HepG2 (cell line): ENCODE data around the gene ZBP1. TPM values are rescaled to one million over a fixed set of nuclear protein-coding genes. Genes with fewer than 3 reads are reported as not detected.

Experiments
- ARHGAP35 ChIP-seq: sonication (generic); formaldehyde crosslinking; IDR thresholded peaks from 2 replicates; pipeline ENCODE4 v1.9.0; 2022; ENCODE audit warnings: mild to moderate bottlenecking, inconsistent platforms, moderate library complexity, missing genetic modification reagents, borderline replicate concordance
- ATF3 ChIP-seq: sonication (generic); formaldehyde crosslinking; IDR thresholded peaks from 2 replicates; pipeline ENCODE4 v1.4.0; 2020; ENCODE audit warnings: missing genetic modification reagents
- BRD4 ChIP-seq: sonication (generic); formaldehyde crosslinking; IDR thresholded peaks from 2 replicates; pipeline ENCODE4 v1.4.0; 2020; ENCODE audit warnings: missing genetic modification reagents
- CHD4 ChIP-seq: fragments of 200-600 bp; sonication (generic); IDR thresholded peaks from 2 replicates; pipeline ENCODE4 v1.7.0; 2017; ENCODE audit warnings: mild to moderate bottlenecking, low read length, borderline replicate concordance
- CREB3 ChIP-seq: sonication (generic); formaldehyde crosslinking; IDR thresholded peaks from 2 replicates; pipeline ENCODE4 v1.5.0; 2020; ENCODE audit warnings: missing genetic modification reagents
- EED ChIP-seq: sonication (generic); formaldehyde crosslinking; IDR thresholded peaks from 2 replicates; pipeline ENCODE4 v1.5.0; 2020; ENCODE audit warnings: mild to moderate bottlenecking, missing genetic modification reagents
- FOXJ3 ChIP-seq: sonication (generic); formaldehyde crosslinking; IDR thresholded peaks from 2 replicates; pipeline ENCODE4 v1.4.0; 2020; ENCODE audit warnings: missing genetic modification reagents, mild to moderate bottlenecking, borderline replicate concordance
- GABPA ChIP-seq, 2 experiments: IDR thresholded peaks; 2 replicates each; pipeline ENCODE4 v1.6.1; 2011 to 2016; ENCODE audit warnings: low read depth in 2 of 2, low read length in 1 of 2, missing biosample characterization in 1 of 2, missing genetic modification characterization in 1 of 2
- GPBP1L1 ChIP-seq: sonication (generic); formaldehyde crosslinking; IDR thresholded peaks from 2 replicates; pipeline ENCODE4 v1.5.0; 2020; ENCODE audit warnings: mild to moderate bottlenecking, missing genetic modification reagents
- GTF3A ChIP-seq: sonication (generic); formaldehyde crosslinking; conservative IDR thresholded peaks from 2 replicates; pipeline ENCODE4 v1.4.0; 2020; ENCODE audit warnings: mild to moderate bottlenecking, missing genetic modification reagents
- ISL2 ChIP-seq: sonication (generic); formaldehyde crosslinking; IDR thresholded peaks from 2 replicates; pipeline ENCODE4 v1.5.0; 2020; ENCODE audit warnings: missing genetic modification reagents
- KLF6 ChIP-seq: IDR thresholded peaks from 2 replicates; pipeline ENCODE4 v1.8.0; 2016; ENCODE audit warnings: missing biosample characterization, missing genetic modification reagents
- PCBP2 ChIP-seq: fragments of 200-400 bp; formaldehyde crosslinking; optimal IDR thresholded peaks from 2 replicates; pipeline ENCODE3; 2018; ENCODE audit warnings: low read length, low read depth; ENCODE audit not compliant: poor library complexity, severe bottlenecking
- RAD21 ChIP-seq: fragments of 450-650 bp; formaldehyde crosslinking; IDR thresholded peaks from 2 replicates; pipeline ENCODE4 v1.5.0; 2020; ENCODE audit warnings: mild to moderate bottlenecking
- XRCC5 ChIP-seq: fragments of 200-400 bp; formaldehyde crosslinking; optimal IDR thresholded peaks from 2 replicates; pipeline ENCODE3; 2017; ENCODE audit warnings: mild to moderate bottlenecking, low read length
- ZBTB43 ChIP-seq: sonication (generic); formaldehyde crosslinking; conservative IDR thresholded peaks from 2 replicates; pipeline ENCODE4 v1.4.0; 2020; ENCODE audit warnings: missing genetic modification reagents
- ZFP91 ChIP-seq: sonication (generic); formaldehyde crosslinking; IDR thresholded peaks from 2 replicates; pipeline ENCODE4 v1.9.0; 2022; ENCODE audit warnings: missing genetic modification reagents, mild to moderate bottlenecking, borderline replicate concordance
- ZFY ChIP-seq: sonication (generic); formaldehyde crosslinking; IDR thresholded peaks from 2 replicates; pipeline ENCODE4 v1.4.0; 2020; ENCODE audit warnings: missing genetic modification reagents
- ZNF230 ChIP-seq: sonication (generic); formaldehyde crosslinking; IDR thresholded peaks from 2 replicates; pipeline ENCODE4 v1.4.0; 2020; ENCODE audit warnings: mild to moderate bottlenecking, missing genetic modification reagents
- ZNF549 ChIP-seq: sonication (generic); formaldehyde crosslinking; IDR thresholded peaks from 2 replicates; pipeline ENCODE4 v1.5.0; 2020; ENCODE audit warnings: missing genetic modification reagents
- ZNF570 ChIP-seq: sonication (generic); formaldehyde crosslinking; IDR thresholded peaks from 2 replicates; pipeline ENCODE4 v1.4.0; 2020; ENCODE audit warnings: mild to moderate bottlenecking, missing genetic modification reagents, borderline replicate concordance
- ZNF576 ChIP-seq: sonication (generic); formaldehyde crosslinking; IDR thresholded peaks from 2 replicates; pipeline ENCODE4 v1.4.0; 2020; ENCODE audit warnings: mild to moderate bottlenecking, missing genetic modification reagents
- ZNF660 ChIP-seq: sonication (generic); formaldehyde crosslinking; IDR thresholded peaks from 2 replicates; pipeline ENCODE4 v1.5.1; 2020; ENCODE audit warnings: mild to moderate bottlenecking, low read depth, missing genetic modification reagents, borderline replicate concordance
- ZNF749 ChIP-seq: sonication (generic); formaldehyde crosslinking; IDR thresholded peaks from 2 replicates; pipeline ENCODE4 v1.8.0; 2022; ENCODE audit warnings: mild to moderate bottlenecking, missing genetic modification reagents, moderate library complexity, borderline replicate concordance
- polyA plus RNA-seq, 8 experiments: library from polyadenylated mRNA; depleted of rRNA in 3 of 8; stranded (reverse) in 7 of 8; unstranded in 1 of 8; fragments of >200 nt; fragmentation: Illumina TruSeq in 4 of 8; extraction: Trizol in 4 of 8; gene quantifications; 2 replicates each; pipeline versions ENCODE4 v1.2.1 to v1.2.3, GENCODE V29; 2011 to 2016; ENCODE audit warnings: low read depth in 4 of 8, missing spikeins in 1 of 8, mixed read lengths in 1 of 8; ENCODE audit not compliant: insufficient read depth in 1 of 8
- total RNA-seq, 5 experiments: library from RNA; depleted of rRNA; stranded (reverse); fragments of >200 nt; fragmentation: Illumina TruSeq; extraction: Trizol; gene quantifications; 2 replicates each; pipeline ENCODE4 v1.2.3, GENCODE V29; 2016; ENCODE audit warnings: low read depth in 1 of 5

Gene ZBP1
- total and polyA plus RNA-seq, 2 of the 13 experiments (the other 11 are each of a cell fraction or from before 2014, with no cell fraction given), result not detected

- no peak for TF ChIP-seq ZFP91
- peak; percentile 44; the same call in 1 of the 2 replicates for TF ChIP-seq EED (CRISPR knock-in tag)
- no peak for TF ChIP-seq PCBP2
- no peak for TF ChIP-seq ISL2 (CRISPR knock-in tag)
- TF ChIP-seq KLF6 (CRISPR knock-in tag), result no peak
- TF ChIP-seq ZNF749 (CRISPR knock-in tag), result no peak
- TF ChIP-seq GTF3A (CRISPR knock-in tag), result no peak
- TF ChIP-seq FOXJ3 (CRISPR knock-in tag), result no peak
- TF ChIP-seq XRCC5, result peak; percentile 23
- TF ChIP-seq ZNF230, result peak; percentile 62; the same call in 1 of the 2 replicates
- no peak for TF ChIP-seq ZNF549 (CRISPR knock-in tag)
- no peak for TF ChIP-seq CHD4
- no peak for TF ChIP-seq GABPA (IDR thresholded peaks at IDR 0.05; ENCODE audit: low read depth, low read length)
- TF ChIP-seq GABPA (CRISPR knock-in tag; IDR thresholded peaks at IDR 0.05; ENCODE audit: low read depth), result peak; percentile 45; the same call in 1 of the 2 replicates
- TF ChIP-seq ARHGAP35 (CRISPR knock-in tag), result peak; percentile 51; the same call in 1 of the 2 replicates
- 0 out of 2 replicates have a peak, but pooled peaks have one; percentile 42 for TF ChIP-seq ZNF576
- TF ChIP-seq ZNF570 (CRISPR knock-in tag), result no peak
- TF ChIP-seq CREB3 (CRISPR knock-in tag), result no peak
- TF ChIP-seq ZFY (CRISPR knock-in tag), result no peak; the same call in 1 of the 2 replicates
- no peak for TF ChIP-seq ZNF660 (CRISPR knock-in tag)
- no peak for TF ChIP-seq BRD4
- TF ChIP-seq ATF3 (CRISPR knock-in tag), result no peak
- TF ChIP-seq GPBP1L1 (CRISPR knock-in tag), result no peak
- TF ChIP-seq RAD21 (CRISPR knock-in tag), result no peak
- TF ChIP-seq ZBTB43 (CRISPR knock-in tag), result no peak
Measured at GRCh38 chr20:57592263-57593092, 27.7 kb downstream of the ZBP1 start (continued).
